HEK293T (cell line): ENCODE measurements around the gene IRAK4.

ENCODE experiments used
- CTCF ChIA-PET: fragments of 350-600 bp; formaldehyde crosslinking; extraction: SDS; loops from one replicate; lab custom pipeline; 2021; ENCODE audit warnings: antibody characterized with exemption, inconsistent platforms; lab: Yijun Ruan, JAX
- POLR2A ChIA-PET: fragments of 350-600 bp; formaldehyde crosslinking; extraction: SDS; loops from one replicate; lab custom pipeline; 2020; ENCODE audit warnings: antibody characterized with exemption, inconsistent platforms; lab: Yijun Ruan, JAX
- DNase-seq: peaks from one replicate; pipeline ENCODE4 v3.0.0; 2012; ENCODE audit warnings: mixed read lengths; ENCODE audit errors: extremely low spot score
- ARNT ChIP-seq: fragments of 450-650 bp; IDR thresholded peaks from 2 replicates; pipeline ENCODE4 v1.6.1; 2017; ENCODE audit warnings: mild to moderate bottlenecking
- BHLHE40 ChIP-seq: fragments of 450-650 bp; IDR thresholded peaks from 2 replicates; pipeline ENCODE4 v1.6.1; 2016; ENCODE audit warnings: mild to moderate bottlenecking, moderate library complexity, borderline replicate concordance
- CTBP1 ChIP-seq: fragments of 450-650 bp; IDR thresholded peaks from 2 replicates; pipeline ENCODE4 v1.6.1; 2016; ENCODE audit warnings: borderline replicate concordance
- ELF4 ChIP-seq: fragments of 450-650 bp; IDR thresholded peaks from 2 replicates; pipeline ENCODE4 v1.6.1; 2017; ENCODE audit warnings: antibody characterized with exemption
- FOXA1 ChIP-seq: fragments of 450-650 bp; IDR thresholded peaks from 2 replicates; pipeline ENCODE4 v1.6.1; 2016; ENCODE audit warnings: mild to moderate bottlenecking
- FOXK2 ChIP-seq: fragments of 450-650 bp; IDR thresholded peaks from 2 replicates; pipeline ENCODE4 v1.6.1; 2016; ENCODE audit warnings: mild to moderate bottlenecking
- FOXM1 ChIP-seq: fragments of 450-650 bp; IDR thresholded peaks from 2 replicates; pipeline ENCODE4 v1.6.1; 2017; ENCODE audit warnings: mild to moderate bottlenecking, borderline replicate concordance
- HDGF ChIP-seq: fragments of 450-650 bp; IDR thresholded peaks from 2 replicates; pipeline ENCODE4 v1.6.1; 2017; ENCODE audit warnings: antibody characterized with exemption, borderline replicate concordance
- L3MBTL2 ChIP-seq: fragments of 450-650 bp; conservative IDR thresholded peaks from 2 replicates; pipeline ENCODE4 v1.6.1; 2016; ENCODE audit warnings: mild to moderate bottlenecking
- LEF1 ChIP-seq: fragments of 450-650 bp; IDR thresholded peaks from 2 replicates; pipeline ENCODE4 v1.6.1; 2017; ENCODE audit warnings: mild to moderate bottlenecking, borderline replicate concordance
- NFRKB ChIP-seq: fragments of 450-650 bp; IDR thresholded peaks from 2 replicates; pipeline ENCODE4 v1.6.1; 2016; ENCODE audit warnings: mild to moderate bottlenecking, moderate library complexity
- PKNOX1 ChIP-seq: fragments of 450-650 bp; IDR thresholded peaks from 2 replicates; pipeline ENCODE4 v1.6.1; 2016
- SUZ12 ChIP-seq: fragments of 450-650 bp; IDR thresholded peaks from 2 replicates; pipeline ENCODE4 v1.6.1; 2016; ENCODE audit warnings: mild to moderate bottlenecking
- TARDBP ChIP-seq: fragments of 450-650 bp; IDR thresholded peaks from 2 replicates; pipeline ENCODE4 v1.6.1; 2016
- ZNF384 ChIP-seq: fragments of 450-650 bp; IDR thresholded peaks from 2 replicates; pipeline ENCODE4 v1.6.1; 2016

Gene IRAK4

GRCh38 chr12:43786899-43787693, 28.3 kb downstream of the IRAK4 start:
- POLR2A ChIA-PET, result interaction anchor here (1.8 kb wide), 1 partner anchor 19 kb away, joined by 5 read pairs; the partner anchor contains the start of gene TWF1
- TF ChIP-seq ZNF384, result no peak
- no peak for TF ChIP-seq TARDBP
- no peak for TF ChIP-seq BHLHE40
- no peak for TF ChIP-seq LEF1
- TF ChIP-seq FOXK2, result no peak
- no peak for TF ChIP-seq NFRKB
- TF ChIP-seq ELF4, result no peak
- TF ChIP-seq ARNT, result no peak
- no peak for TF ChIP-seq L3MBTL2
- TF ChIP-seq PKNOX1, result no peak
- TF ChIP-seq SUZ12, result no peak
- TF ChIP-seq FOXM1, result no peak
- no peak for TF ChIP-seq CTBP1
- CTCF ChIA-PET, result no interaction called here
- no peak for DNase-seq

- TF ChIP-seq HDGF, result no peak
- no peak for TF ChIP-seq CTBP1
- TF ChIP-seq FOXK2, result no peak
- ChIA-PET POLR2A (no interaction called here), CTCF (no interaction called here)
- DNase-seq, result no peak
Measured at GRCh38 chr12:43789941-43790340, 31.2 kb downstream of the IRAK4 start.

GRCh38 chr12:43795716-43796280, 37.0 kb downstream of the IRAK4 start:
- POLR2A ChIA-PET, result no interaction called here
- no peak for DNase-seq
- CTCF ChIA-PET, result interaction anchor here (1.0 kb wide), 1 partner anchor 10 kb away, joined by 3 read pairs; no protein-coding TSS in a partner anchor
- TF ChIP-seq SUZ12, result no peak
- TF ChIP-seq BHLHE40, result no peak
- no peak for TF ChIP-seq FOXA1

GRCh38 chr12:43797561-43798217, 38.9 kb downstream of the IRAK4 start:
- CTCF ChIA-PET, result no interaction called here

GRCh38 chr12:43805149-43805859, 46.6 kb downstream of the IRAK4 start:
- ChIA-PET POLR2A (interaction anchor here (0.6 to 3.4 kb wide), 13 partner anchors 11 to 77 kb away, joined by 3 to 31 read pairs (median 6); partner anchors contain the start of gene TMEM117), CTCF (no interaction called here)
- TF ChIP-seq FOXA1, result no peak
- TF ChIP-seq ZNF384, result no peak
- no peak for TF ChIP-seq PKNOX1
- no peak for DNase-seq

More at GRCh38 chr12:43797561-43798217, 38.9 kb downstream of the IRAK4 start:
- POLR2A ChIA-PET, result no interaction called here
- no peak for DNase-seq
- no peak for TF ChIP-seq TARDBP

- TF ChIP-seq LEF1 (peak; percentile 73; the same call in 1 of the 2 replicates), FOXM1 (peak; percentile 21; the same call in 1 of the 2 replicates), FOXA1 (no peak)
- peak; percentile 89 for DNase-seq
- CTCF ChIA-PET, result no interaction called here
- POLR2A ChIA-PET, result interaction anchor here (0.6 to 3.4 kb wide), 14 partner anchors 8 to 76 kb away, joined by 3 to 31 read pairs (median 6); partner anchors contain the start of gene TMEM117
Measured at GRCh38 chr12:43805860-43806736, 47.3 kb downstream of the IRAK4 start, which contains the start of gene TWF1. TWF1 (minus strand) TSS chr12:43806317; CDS start chr12:43806245, 72 bp downstream.
